DMS153 (cell line): ENCODE measurements around the gene ATP11A.

Source experiments
- DNase-seq: peaks from one replicate; lab custom pipeline; 2025; lab: John Stamatoyannopoulos, UW

ATP11A gene

GRCh38 chr13:112894673-112895481, 205.0 kb downstream of the ATP11A start:
- no peak for DNase-seq

- DNase-seq: no peak
Observed at GRCh38 chr13:112895521-112896465, 206.0 kb downstream of the ATP11A start.

- no peak for DNase-seq
Observed at GRCh38 chr13:112896736-112897602, 207.1 kb downstream of the ATP11A start.

- DNase-seq: no peak
Observed at GRCh38 chr13:112897603-112897955, 207.7 kb downstream of the ATP11A start.

- no peak for DNase-seq
Observed at GRCh38 chr13:112897956-112898620, 208.2 kb downstream of the ATP11A start.

- no peak for DNase-seq
Observed at GRCh38 chr13:112898621-112899280, 208.9 kb downstream of the ATP11A start.

GRCh38 chr13:112899281-112900225, 209.7 kb downstream of the ATP11A start:
- no peak for DNase-seq

- DNase-seq: no peak
Observed at GRCh38 chr13:112900226-112900600, 210.4 kb downstream of the ATP11A start.

- no peak for DNase-seq
Observed at GRCh38 chr13:112900691-112901091, 210.9 kb downstream of the ATP11A start.

- no peak for DNase-seq
Observed at GRCh38 chr13:112902101-112902651, 212.3 kb downstream of the ATP11A start.

- DNase-seq: no peak
Observed at GRCh38 chr13:112902669-112903068, 212.8 kb downstream of the ATP11A start.

- no peak for DNase-seq
Observed at GRCh38 chr13:112903071-112903577, 213.3 kb downstream of the ATP11A start.

GRCh38 chr13:112903606-112904195, 213.9 kb downstream of the ATP11A start:
- DNase-seq: peak; percentile 81

GRCh38 chr13:112904436-112904960, 214.7 kb downstream of the ATP11A start:
- DNase-seq: no peak

GRCh38 chr13:112905086-112905485, 215.2 kb downstream of the ATP11A start:
- no peak for DNase-seq

- no peak for DNase-seq
Observed at GRCh38 chr13:112905619-112905989, 215.8 kb downstream of the ATP11A start.

- peak; percentile 85 for DNase-seq
Observed at GRCh38 chr13:112905990-112906641, 216.3 kb downstream of the ATP11A start.

- DNase-seq: no peak
Observed at GRCh38 chr13:112907286-112907685, 217.4 kb downstream of the ATP11A start.
